Femur (tissue), 1 donor: ENCODE data around the gene PLA2G5.
A peak's percentile ranks its signal among the peaks of the same experiment; 100 is the strongest.

Experiments
- DNase-seq: peaks from one replicate; pipeline ENCODE4 v3.0.0-alpha.2; 2017

PLA2G5 gene

DNA sequence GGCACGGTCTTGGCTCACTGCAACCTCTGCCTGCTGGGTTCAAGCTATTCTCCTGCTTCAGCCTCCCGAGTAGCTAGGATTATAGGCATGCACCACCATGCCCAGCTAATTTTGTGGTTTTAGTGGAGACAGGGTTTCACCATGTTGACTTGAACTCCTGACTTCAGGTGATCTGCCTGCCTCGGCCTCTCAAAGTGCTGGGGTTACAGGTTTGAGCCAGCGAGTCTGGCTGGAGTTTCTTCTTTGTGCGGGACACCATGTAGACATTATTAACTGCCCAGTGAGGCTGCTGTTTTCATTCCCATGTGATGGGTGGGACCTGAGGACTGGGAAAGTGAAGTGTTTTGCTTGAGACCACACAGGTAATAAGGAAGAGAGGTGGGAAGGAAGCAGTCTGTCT is 23.3 kb downstream of the PLA2G5 start:
- no peak for DNase-seq

DNA sequence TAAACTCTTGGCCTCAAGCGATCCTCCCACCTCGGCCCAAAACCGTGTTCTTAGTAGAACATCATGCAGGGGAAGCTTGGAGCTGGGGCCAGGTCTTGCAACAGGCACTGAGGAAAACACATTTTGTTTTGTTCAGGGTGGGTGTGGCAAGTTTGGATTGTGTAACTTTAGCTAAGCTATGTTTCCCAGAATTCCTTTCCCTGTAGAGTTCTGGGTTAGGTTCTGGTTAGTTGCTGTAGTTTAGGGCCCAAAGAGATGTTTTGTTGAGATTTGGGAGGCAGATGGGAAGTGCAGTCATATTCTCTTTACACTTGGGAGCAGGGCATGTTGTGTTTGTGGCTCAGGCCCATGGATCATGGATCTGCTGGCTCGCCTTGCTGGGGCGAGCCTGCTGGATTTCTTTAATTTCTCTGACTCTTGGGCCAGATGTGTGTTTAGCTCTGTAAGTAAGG is 24.0 kb downstream of the PLA2G5 start:
- DNase-seq = no peak

DNA sequence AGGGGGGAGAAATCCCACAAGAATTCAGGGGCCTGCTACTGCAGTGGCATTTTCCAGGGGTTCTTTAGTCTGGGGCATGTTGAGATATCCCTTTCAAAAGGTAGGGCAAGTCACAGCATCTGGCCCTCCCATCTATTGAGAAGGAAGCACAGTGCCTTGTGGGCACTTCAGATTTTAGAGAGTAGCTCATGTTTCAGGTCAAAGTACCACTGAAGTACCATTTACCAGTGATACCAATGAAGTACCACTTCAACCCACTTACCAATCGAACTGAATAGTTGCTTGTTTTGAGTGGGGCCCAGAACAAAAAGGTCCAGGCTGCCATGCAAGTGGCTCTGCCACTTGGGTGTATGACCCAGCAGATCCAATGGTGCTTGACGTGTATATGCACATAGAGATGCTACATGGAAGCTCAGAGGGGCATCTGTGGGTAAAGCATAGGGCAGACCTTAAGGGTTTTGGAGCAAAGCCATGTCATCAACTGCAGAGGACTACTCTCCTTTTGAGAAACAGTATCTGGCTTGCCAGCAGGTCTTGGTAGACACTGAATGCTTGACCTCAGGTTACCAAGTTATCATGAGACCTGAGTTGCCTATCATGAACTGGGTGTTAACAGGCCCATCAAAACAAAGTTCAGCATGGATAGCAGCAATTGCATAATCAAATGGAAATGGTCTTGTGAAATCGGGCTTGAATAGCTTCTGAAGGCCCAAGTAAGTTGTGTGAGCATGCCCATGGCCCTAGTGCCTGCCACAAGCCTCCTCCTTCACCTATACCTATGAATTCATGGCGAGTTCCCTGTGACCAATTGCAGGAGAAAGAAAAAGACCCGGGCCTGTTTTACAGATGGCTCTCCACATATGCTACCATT is 25.8 kb downstream of the PLA2G5 start:
- no peak for DNase-seq

GRCh38 chr1:20096840-20097447 is 26.9 kb downstream of the PLA2G5 start:
- DNase-seq = no peak

DNA sequence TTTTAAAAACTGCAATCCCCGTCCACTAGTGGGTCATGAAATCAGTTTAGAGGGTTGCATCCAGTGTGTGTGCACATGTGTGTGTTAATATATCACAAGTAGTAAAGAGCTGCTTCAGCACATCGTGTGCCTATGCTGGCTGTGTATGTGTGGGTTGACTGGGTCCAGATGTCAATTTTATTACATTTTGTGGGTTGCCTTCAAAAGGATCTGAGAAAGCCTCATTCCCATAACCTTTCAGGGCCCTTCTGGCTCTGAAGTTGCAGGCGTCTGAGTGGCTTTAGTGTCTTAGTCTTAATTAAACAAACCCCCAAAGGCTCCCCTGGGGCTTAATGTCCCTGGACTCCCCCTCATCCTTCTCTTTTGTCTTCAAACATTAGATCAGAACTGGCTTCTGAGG is 29.5 kb downstream of the PLA2G5 start:
- no peak for DNase-seq

- DNase-seq = peak; percentile 28
Measured at GRCh38 chr1:20100632-20101355, 30.8 kb downstream of the PLA2G5 start.

DNA sequence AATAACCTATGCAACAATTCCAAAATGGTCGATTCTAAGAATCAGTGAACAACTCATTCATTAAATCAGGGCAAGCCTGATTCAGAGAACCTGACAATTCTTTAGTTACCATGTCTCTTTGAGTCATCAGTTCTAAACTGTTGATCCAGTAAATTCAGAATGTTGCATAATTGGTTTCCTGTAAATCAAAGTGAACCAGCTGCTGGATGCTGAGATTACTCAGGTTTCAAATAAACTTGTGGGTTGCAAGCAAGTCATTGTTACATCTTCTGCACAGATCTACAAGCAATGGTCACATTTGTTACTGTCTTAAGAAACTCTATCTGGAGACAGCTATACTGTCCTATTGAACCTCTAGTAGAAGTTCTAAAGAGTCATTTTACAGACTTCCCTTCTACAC is 32.9 kb downstream of the PLA2G5 start:
- DNase-seq = no peak

- DNase-seq = no peak
Measured at GRCh38 chr1:20105856-20106255, 35.9 kb downstream of the PLA2G5 start.

DNA sequence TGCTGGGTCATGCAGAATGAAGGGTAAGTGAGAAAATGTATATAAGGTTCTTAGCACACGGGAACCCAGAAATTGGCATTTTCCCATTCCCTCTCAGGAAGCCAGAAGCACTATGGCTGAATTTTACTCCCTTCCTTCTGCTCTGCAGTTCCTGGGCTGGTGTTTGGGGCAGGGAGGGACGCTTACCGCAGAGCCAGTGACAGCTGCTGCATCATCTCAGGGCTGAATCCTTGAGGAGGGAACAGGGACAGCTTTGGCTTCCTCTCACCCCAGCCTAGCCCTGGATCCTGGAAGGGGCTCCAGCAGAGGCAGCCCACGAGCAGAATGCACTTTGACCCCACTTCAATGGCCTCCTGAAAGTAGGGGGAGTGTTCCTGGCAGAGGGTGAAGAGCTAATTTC is 37.4 kb downstream of the PLA2G5 start:
- no peak for DNase-seq

- no peak for DNase-seq
Measured at GRCh38 chr1:20107796-20108195, 37.8 kb downstream of the PLA2G5 start.

DNA sequence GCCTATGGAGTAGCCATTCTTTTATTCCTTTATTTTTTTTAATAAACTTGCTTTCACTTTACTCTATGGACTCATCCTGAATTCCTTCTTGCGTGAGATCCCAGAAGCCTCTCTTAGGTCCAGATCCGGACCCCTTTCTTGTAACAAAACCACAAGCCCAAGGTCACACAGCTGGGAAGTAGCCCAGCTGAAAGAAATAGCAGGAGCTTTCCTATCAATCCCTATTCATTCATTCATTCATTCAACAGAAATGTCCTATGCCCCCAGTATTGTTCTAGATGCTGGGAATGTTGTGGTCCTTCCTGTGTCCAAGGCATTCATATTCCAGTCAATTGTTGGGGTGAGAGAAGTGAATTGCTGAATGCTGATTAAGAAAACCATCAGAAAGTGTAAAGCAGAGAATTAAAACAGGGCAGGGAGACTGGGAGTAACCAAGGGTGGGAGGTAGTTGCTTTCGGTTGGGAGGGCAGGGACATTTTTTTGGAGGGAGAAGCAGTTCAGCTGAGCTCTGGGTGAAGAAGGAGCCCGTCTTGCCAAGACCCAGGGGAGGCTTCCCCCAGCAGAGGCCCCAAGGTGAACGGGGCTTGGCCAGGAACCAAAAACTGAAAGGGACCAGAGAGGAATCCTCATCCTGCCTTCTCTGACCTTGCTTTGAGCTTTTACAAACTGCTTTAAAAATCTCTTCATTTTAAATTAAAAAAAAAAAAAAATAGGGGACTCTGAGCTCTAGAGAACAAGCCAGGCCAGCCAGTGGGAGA is 38.6 kb downstream of the PLA2G5 start:
- DNase-seq = no peak

DNA sequence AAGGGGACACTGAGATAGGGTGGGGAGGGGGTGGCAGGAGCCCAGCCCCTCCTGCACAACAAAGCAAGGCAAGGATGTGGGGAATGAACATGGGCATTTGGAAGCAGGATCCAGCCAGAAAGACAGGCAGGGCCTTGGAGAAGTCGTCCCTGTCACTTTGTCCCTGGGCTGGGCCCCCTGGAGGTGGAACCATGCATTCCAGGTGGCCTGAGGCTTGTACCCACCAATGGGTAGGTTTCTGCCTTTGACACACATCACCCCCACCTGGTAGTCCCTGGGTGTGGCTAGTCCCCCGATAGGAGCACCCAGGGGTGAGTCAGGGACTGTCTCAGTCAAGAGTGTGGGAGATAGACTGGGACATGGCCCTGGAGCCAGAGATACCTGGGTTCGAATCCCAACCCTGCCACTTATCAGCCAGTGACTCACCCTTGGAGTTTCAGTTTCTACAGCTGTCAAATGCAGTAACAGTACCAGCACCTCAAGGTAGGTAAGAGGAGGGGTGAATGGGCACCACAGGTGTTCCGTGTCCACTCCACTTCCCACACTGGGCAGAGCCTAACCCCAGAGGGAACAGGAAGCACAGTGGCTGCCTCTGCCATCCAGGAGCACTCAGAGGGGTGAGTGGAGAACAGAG is 39.3 kb downstream of the PLA2G5 start:
- DNase-seq = no peak

DNA sequence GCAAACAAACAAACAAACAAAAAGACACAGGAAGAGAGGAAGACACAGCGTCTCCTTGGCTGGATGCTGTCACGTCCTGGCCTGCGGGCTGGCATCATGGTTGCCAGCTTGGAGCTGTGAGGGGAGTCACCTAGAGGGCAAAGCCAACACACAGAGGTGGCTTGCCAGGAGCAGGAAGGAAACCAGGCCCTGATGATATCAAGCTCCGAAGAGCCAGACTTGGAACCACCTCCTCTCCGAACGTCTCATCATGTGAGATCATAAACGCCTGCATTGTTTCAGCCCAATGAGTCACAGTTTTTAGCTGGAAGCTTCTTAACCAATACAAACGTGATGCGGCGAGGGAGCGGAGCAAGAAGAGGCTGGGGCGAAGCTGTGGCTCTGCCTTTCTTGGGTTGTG is 40.7 kb downstream of the PLA2G5 start:
- DNase-seq = no peak

DNA sequence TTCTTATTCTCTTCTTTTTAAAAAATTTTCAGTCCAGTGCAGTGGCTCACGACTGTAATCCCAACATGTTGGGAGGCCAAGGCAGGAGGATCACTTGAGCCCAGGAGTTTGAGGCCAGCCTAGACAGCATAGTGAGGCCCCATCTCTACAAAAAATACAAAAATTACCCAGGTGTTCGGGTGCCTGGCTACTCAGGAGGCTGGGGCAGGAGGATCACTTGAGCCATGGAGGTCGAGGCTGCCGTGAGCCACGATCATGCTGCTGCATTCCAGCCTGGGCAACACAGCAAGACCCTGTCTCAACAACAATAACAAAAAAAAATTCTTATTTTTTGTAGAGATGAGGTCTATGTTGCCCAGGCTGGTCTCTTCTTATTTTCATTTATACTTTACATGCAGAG is 41.5 kb downstream of the PLA2G5 start:
- no peak for DNase-seq

- no peak for DNase-seq
Measured at GRCh38 chr1:20112279-20113000, 42.4 kb downstream of the PLA2G5 start.

GRCh38 chr1:20114021-20114648 is 44.1 kb downstream of the PLA2G5 start:
- DNase-seq = no peak

DNA sequence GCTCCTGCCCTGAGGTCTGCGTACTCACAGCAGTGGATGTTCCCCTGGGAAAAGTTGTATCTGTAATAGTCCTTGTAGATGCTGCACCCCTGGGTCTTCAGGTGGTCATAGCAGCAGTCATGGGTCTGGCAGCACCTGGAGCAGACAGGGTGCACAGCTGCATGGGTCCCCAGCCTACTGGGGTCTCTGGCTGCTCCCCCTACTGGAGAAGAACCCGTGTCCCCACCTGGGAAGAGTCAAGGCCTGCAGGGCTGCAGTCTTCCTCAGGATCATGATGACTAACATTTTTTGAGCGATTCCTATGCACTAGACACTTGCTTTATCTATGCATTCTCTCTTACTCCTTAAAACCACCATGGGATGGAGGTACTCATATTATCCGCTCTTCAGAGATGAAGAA is 45.5 kb downstream of the PLA2G5 start:
- no peak for DNase-seq

- no peak for DNase-seq
Measured at GRCh38 chr1:20115916-20116315, 45.9 kb downstream of the PLA2G5 start.

DNA sequence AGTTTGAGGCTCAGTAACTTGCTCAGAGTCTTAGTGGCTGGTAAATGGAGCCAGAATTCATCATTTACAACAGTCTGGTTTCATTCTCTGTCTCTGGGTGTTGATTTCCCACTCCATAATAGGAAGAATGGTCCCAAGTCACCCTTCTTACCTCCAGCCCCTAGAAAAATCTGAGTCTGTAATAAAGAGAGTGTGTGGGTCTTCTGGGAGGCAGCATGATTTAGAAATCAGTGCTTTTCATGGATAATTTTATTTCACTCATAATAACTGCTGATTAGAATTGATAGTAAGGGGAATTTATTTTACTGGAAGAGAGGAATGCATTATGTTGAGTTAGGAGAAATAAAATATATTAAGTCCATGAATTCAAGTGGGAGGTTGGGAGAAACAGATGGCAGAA is 47.2 kb downstream of the PLA2G5 start:
- no peak for DNase-seq

DNA sequence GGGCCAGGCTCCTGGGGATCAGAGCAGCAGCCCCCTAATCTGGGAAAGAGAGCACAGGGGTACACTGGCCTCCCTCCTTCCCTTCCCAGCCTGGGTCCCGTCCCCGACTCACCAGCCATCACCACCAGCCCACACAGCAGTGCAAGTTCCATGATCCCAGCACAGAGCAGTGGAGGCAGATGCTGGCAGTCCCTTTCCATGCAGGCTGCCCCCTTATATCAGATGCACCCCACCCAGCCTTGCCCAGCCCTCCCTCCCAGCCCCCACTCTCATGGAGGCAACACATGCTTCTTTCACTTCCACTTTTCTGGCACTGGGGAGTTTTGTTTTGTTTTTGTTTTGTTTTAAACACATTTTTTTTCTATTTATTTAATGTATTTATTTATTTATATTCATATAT is 49.4 kb downstream of the PLA2G5 start, which contains the start of gene PLA2G2D:
TSS of gene PLA2G2D (minus strand) at position 190 of the 400 bp plus-strand sequence. CDS start at position 152, 38 bp downstream.
- DNase-seq = no peak

GRCh38 chr1:20120796-20121195 is 50.8 kb downstream of the PLA2G5 start:
- DNase-seq = no peak
